Liver (tissue), 4 donors: ENCODE results near the gene APBB1. TPM values are rescaled to one million over a fixed set of nuclear protein-coding genes. Genes with fewer than 3 reads are reported as not detected.

Experiments
- polyA plus RNA-seq, 2 donors: library from polyadenylated mRNA; stranded (reverse) in 1 of 2; unstranded in 1 of 2; fragments of 200-250 nt in 1 of 2; fragments of >200 nt in 1 of 2; fragmentation: Nextera tagmentation in 1 of 2; extraction: Ambion mirVana in 1 of 2; gene quantifications; one replicate each; pipeline versions ENCODE4 v1.2.1 to v1.2.3, GENCODE V29; 2013 to 2015
- total RNA-seq, 2 donors: library from RNA; depleted of rRNA; stranded (reverse); fragments of >200 nt; gene quantifications; one replicate each; pipeline ENCODE4 v1.2.3, GENCODE V29; 2014
- donor health status: healthy.
- donor health status: healthy.
- donor health status: healthy.

APBB1 gene
- total and polyA plus RNA-seq, 4 donors, result 2.5 to 8.6 (median 6.3) TPM

Other genes starting within 250 kb of the APBB1 start
- gene OR52B2, start 248.8 kb downstream of the APBB1 start, total RNA-seq, result under 1 TPM in 1 of 2 donors, not detected in 1; 0.33 TPM
- gene OR52B2, start 248.8 kb downstream of the APBB1 start, polyA plus RNA-seq, result not detected
- gene OR52W1, start 219.9 kb downstream of the APBB1 start, total RNA-seq, result not detected
- not detected for gene OR52W1, start 219.9 kb downstream of the APBB1 start, polyA plus RNA-seq
- not detected for gene C11orf42, start 213.5 kb downstream of the APBB1 start, total RNA-seq
- not detected for gene C11orf42, start 213.5 kb downstream of the APBB1 start, polyA plus RNA-seq
- gene FHIP1B, start 184.5 kb downstream of the APBB1 start, total RNA-seq, result 10 to 100 TPM; 12.3 to 21.2 TPM
- 10 to 100 TPM; 16.4 to 17.4 TPM for gene FHIP1B, start 184.5 kb downstream of the APBB1 start, polyA plus RNA-seq
- gene CNGA4, start 180.0 kb downstream of the APBB1 start, total RNA-seq, result not detected
- under 1 TPM in 1 of 2 donors, not detected in 1; 0.09 TPM for gene CNGA4, start 180.0 kb downstream of the APBB1 start, polyA plus RNA-seq
- gene CCKBR, start 159.3 kb downstream of the APBB1 start, total RNA-seq, result not detected
- gene CCKBR, start 159.3 kb downstream of the APBB1 start, polyA plus RNA-seq, result not detected
- 1 to 10 TPM; 4.0 to 4.4 TPM for gene CAVIN3, start 98.6 kb downstream of the APBB1 start, total RNA-seq
- 10 to 100 TPM in 1 of 2 donors, 1 to 10 TPM in 1; 2.5 to 13.9 TPM for gene CAVIN3, start 98.6 kb downstream of the APBB1 start, polyA plus RNA-seq
- gene SMPD1, start 28.6 kb downstream of the APBB1 start, total RNA-seq, result 10 to 100 TPM; 15.4 to 25.9 TPM
- gene SMPD1, start 28.6 kb downstream of the APBB1 start, polyA plus RNA-seq, result 10 to 100 TPM; 65.0 to 91.6 TPM
- 1,000 to 10,000 TPM; 2,251 to 9,224 TPM for gene HPX, start 21.9 kb upstream of the APBB1 start, total RNA-seq
- gene HPX, start 21.9 kb upstream of the APBB1 start, polyA plus RNA-seq, result 1,000 to 10,000 TPM; 5,349 to 6,171 TPM
- 10 to 100 TPM in 1 of 2 donors, 1 to 10 TPM in 1; 8.1 to 12.7 TPM for gene TRIM3, start 54.8 kb upstream of the APBB1 start, total RNA-seq
- gene TRIM3, start 54.8 kb upstream of the APBB1 start, polyA plus RNA-seq, result 10 to 100 TPM in 1 of 2 donors, 1 to 10 TPM in 1; 5.2 to 10.1 TPM
- 10 to 100 TPM; 16.2 to 42.0 TPM for gene ARFIP2, start 62.2 kb upstream of the APBB1 start, total RNA-seq
- 10 to 100 TPM; 21.3 to 26.3 TPM for gene ARFIP2, start 62.2 kb upstream of the APBB1 start, polyA plus RNA-seq
- gene TIMM10B, start 62.4 kb upstream of the APBB1 start, total RNA-seq, result 10 to 100 TPM; 16.9 to 31.9 TPM
- 10 to 100 TPM; 16.1 to 16.4 TPM for gene TIMM10B, start 62.4 kb upstream of the APBB1 start, polyA plus RNA-seq
- 10 to 100 TPM in 1 of 2 donors, 1 to 10 TPM in 1; 3.8 to 23.6 TPM for gene DNHD1, start 78.2 kb upstream of the APBB1 start, total RNA-seq
- gene DNHD1, start 78.2 kb upstream of the APBB1 start, polyA plus RNA-seq, result 1 to 10 TPM; 2.1 to 6.3 TPM
- gene RRP8, start 184.5 kb upstream of the APBB1 start, total RNA-seq, result 10 to 100 TPM; 10.5 to 11.9 TPM
- 10 to 100 TPM; 10.3 to 12.6 TPM for gene RRP8, start 184.5 kb upstream of the APBB1 start, polyA plus RNA-seq
- gene ILK, start 184.7 kb upstream of the APBB1 start, total RNA-seq, result 10 to 100 TPM; 50.5 to 69.1 TPM
- 10 to 100 TPM; 29.6 to 45.9 TPM for gene ILK, start 184.7 kb upstream of the APBB1 start, polyA plus RNA-seq
- 10 to 100 TPM; 10.5 to 18.8 TPM for gene TAF10, start 193.1 kb upstream of the APBB1 start, total RNA-seq
- gene TAF10, start 193.1 kb upstream of the APBB1 start, polyA plus RNA-seq, result 10 to 100 TPM; 44.2 to 58.1 TPM
- 100 to 1,000 TPM in 1 of 2 donors, 10 to 100 TPM in 1; 71.3 to 108 TPM for gene TPP1, start 200.3 kb upstream of the APBB1 start, total RNA-seq
- 100 to 1,000 TPM in 1 of 2 donors, 10 to 100 TPM in 1; 52.8 to 102 TPM for gene TPP1, start 200.3 kb upstream of the APBB1 start, polyA plus RNA-seq
- 1 to 10 TPM; 8.6 to 8.9 TPM for gene DCHS1, start 236.7 kb upstream of the APBB1 start, total RNA-seq
- 1 to 10 TPM in 1 of 2 donors, under 1 TPM in 1; 0.68 to 3.0 TPM for gene DCHS1, start 236.7 kb upstream of the APBB1 start, polyA plus RNA-seq